Keratinocyte (primary cell): Measurements from ENCODE around the gene GGNBP2. TPM values are rescaled to one million over a fixed set of nuclear protein-coding genes. Genes with fewer than 3 reads are reported as not detected.
"Not testable (repeated sequence)": the region's sequence is repeated elsewhere in the genome, so short reads cannot be mapped to it uniquely, and the experiment has no call there.

Experiments used
- DNase-seq: peaks from one replicate; pipeline ENCODE4 v3.0.0-alpha.2; 2011; ENCODE audit warnings: low read depth, missing footprints, low spot score
- FAIRE-seq: peaks from 2 replicates; lab custom pipeline; 2011; peaks lifted over from hg19 to GRCh38; lab: Jason Lieb, UNC
- H2AFZ ChIP-seq: 2 replicates; pipeline ENCODE4 v1.6.0; 2012; ENCODE audit warnings: low read length, control low read depth, inconsistent platforms; ENCODE audit not compliant: control insufficient read depth
- H3K27ac ChIP-seq: 2 replicates; pipeline ENCODE4 v1.5.1; 2011; ENCODE audit warnings: low read length; ENCODE audit not compliant: control insufficient read depth, insufficient read depth
- H3K27me3 ChIP-seq: 3 replicates; pipeline ENCODE4 v1.6.0; 2011; ENCODE audit warnings: low read length; ENCODE audit not compliant: control insufficient read depth, insufficient read depth; ENCODE audit errors: extremely low read depth
- H3K36me3 ChIP-seq, 2 experiments: 2 replicates in 1 of 2; 3 replicates in 1 of 2; pipeline ENCODE4 v1.5.1; 2011; ENCODE audit warnings: low read length in 2 of 2, mild to moderate bottlenecking in 1 of 2; ENCODE audit not compliant: control insufficient read depth in 2 of 2, insufficient read depth in 2 of 2; ENCODE audit errors: extremely low read depth in 1 of 2
- H3K4me1 ChIP-seq: 3 replicates; pipeline ENCODE4 v1.5.1; 2011; ENCODE audit warnings: low read length; ENCODE audit not compliant: control insufficient read depth, insufficient read depth; ENCODE audit errors: extremely low read depth
- H3K4me2 ChIP-seq: 3 replicates; pipeline ENCODE4 v1.6.0; 2011; ENCODE audit warnings: low read depth, low read length; ENCODE audit not compliant: control insufficient read depth, insufficient read depth; ENCODE audit errors: extremely low read depth
- H3K4me3 ChIP-seq, 3 experiments: fragments of 200-600 bp in 1 of 3; sonication (generic) in 1 of 3; 2 replicates in 2 of 3; 3 replicates in 1 of 3; pipeline ENCODE4 v1.5.1; 2011 to 2016; ENCODE audit warnings: low read length in 3 of 3, mild to moderate bottlenecking in 3 of 3, control low read depth in 2 of 3, inconsistent platforms in 1 of 3, low read depth in 1 of 3, mixed read lengths in 1 of 3, mixed run types in 1 of 3, moderate library complexity in 1 of 3; ENCODE audit not compliant: control insufficient read depth in 2 of 3, insufficient read depth in 2 of 3; ENCODE audit errors: extremely low read depth in 1 of 3
- H3K79me2 ChIP-seq: 2 replicates; pipeline ENCODE4 v1.6.0; 2012; ENCODE audit warnings: low read length; ENCODE audit not compliant: control insufficient read depth, insufficient read depth
- H3K9ac ChIP-seq: 3 replicates; pipeline ENCODE4 v1.6.0; 2011; ENCODE audit warnings: low read length; ENCODE audit not compliant: control insufficient read depth, insufficient read depth; ENCODE audit errors: extremely low read depth
- H3K9me1 ChIP-seq: 3 replicates; pipeline ENCODE4 v1.6.0; 2011; ENCODE audit warnings: low read length; ENCODE audit not compliant: control insufficient read depth, insufficient read depth; ENCODE audit errors: extremely low read depth
- H3K9me3 ChIP-seq: 2 replicates; pipeline ENCODE4 v1.5.1; 2012; ENCODE audit warnings: low read depth, low read length; ENCODE audit not compliant: control insufficient read depth
- H4K20me1 ChIP-seq: 3 replicates; pipeline ENCODE4 v1.6.0; 2011; ENCODE audit warnings: low read length; ENCODE audit not compliant: control insufficient read depth, insufficient read depth; ENCODE audit errors: extremely low read depth
- EZH2 ChIP-seq: IDR thresholded peaks from one replicate; pipeline ENCODE4 v1.6.1; 2012; ENCODE audit warnings: inconsistent platforms, mild to moderate bottlenecking, low read length, moderate library complexity
- dilution Hi-C: fragments of 300-500 bp; cut with MboI; formaldehyde crosslinking; loops from one replicate; pipeline ENCODE4 v1.7.0; 2020; ENCODE audit warnings: low sequenced_read_pairs; ENCODE audit not compliant: extremely low pct_ligation_motif_present
- polyA plus RNA-seq, 5 experiments: library from polyadenylated mRNA; depleted of rRNA in 3 of 5; stranded (reverse) in 3 of 5; stranded (forward) in 1 of 5; unstranded in 1 of 5; fragments of >200 nt; gene quantifications; 1 replicate in 1 of 5; 2 replicates in 3 of 5; 3 replicates in 1 of 5; pipeline versions ENCODE4 v1.2.1 to v1.2.3, GENCODE V29; 2011 to 2012; ENCODE audit warnings: missing spikeins in 2 of 5, low read depth in 1 of 5, low replicate concordance in 1 of 5
- TF ChIP-seq, protein P1 (sequence below), 3 experiments: IDR thresholded peaks in 1 of 3; conservative IDR thresholded peaks in 1 of 3; optimal IDR thresholded peaks in 1 of 3; 2 replicates in 2 of 3; 3 replicates in 1 of 3; pipeline versions ENCODE3 to v1.5.1; 2011; ENCODE audit warnings: low read length in 3 of 3, mild to moderate bottlenecking in 3 of 3, moderate library complexity in 2 of 3, control low read depth in 1 of 3, inconsistent platforms in 1 of 3; ENCODE audit not compliant: insufficient read depth in 2 of 3; ENCODE audit errors: extremely low read depth in 1 of 3

The GGNBP2 gene
- polyA plus RNA-seq, 1 donor (not counting 4 experiments of a cell fraction or from before 2014, with no cell fraction given): 95.5 TPM

DNA sequence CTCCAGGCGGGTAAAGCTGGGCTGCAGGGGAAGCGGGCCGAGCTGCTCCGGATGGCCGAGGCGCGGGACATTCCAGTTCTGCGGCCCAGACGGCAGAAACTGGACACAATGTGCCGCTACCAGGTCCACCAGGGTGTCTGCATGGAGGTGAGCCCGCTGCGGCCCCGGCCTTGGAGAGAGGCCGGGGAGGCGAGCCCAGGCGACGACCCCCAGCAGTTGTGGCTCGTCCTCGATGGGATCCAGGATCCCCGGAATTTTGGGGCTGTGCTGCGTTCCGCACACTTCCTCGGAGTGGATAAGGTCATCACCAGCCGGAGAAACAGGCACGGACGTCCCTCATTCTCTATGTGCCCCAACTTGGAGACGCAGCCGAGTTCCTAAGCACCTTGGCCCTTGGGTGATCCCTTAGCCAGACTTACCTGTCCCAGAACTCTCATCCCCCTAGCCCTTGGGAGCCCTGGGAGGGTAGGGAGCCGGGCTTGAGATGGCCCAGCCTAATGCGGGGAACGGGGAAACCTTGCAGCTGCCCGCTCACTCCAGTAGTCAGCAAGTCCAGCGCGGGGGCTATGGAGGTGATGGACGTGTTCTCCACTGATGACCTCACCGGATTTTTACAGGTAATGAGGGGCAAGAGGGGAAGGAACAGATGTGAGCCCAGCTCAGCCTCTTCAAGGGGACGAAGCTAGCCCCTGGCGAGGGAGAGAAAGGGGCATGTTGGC, 57.5 kb downstream of the GGNBP2 start:
- H3K9me1 ChIP-seq: no peaks in the 10 kb centered on the region
- peaks cover 16% of the 10 kb centered on the region for H3K4me1 ChIP-seq
- H3K4me3 ChIP-seq: peak overlapping the region; percentile 56 to 91 (median 78)
- no peaks in the 10 kb centered on the region for H4K20me1 ChIP-seq
- peak overlapping the region; percentile 82 for H3K9ac ChIP-seq
- H3K27me3 ChIP-seq: no peaks in the 10 kb centered on the region
- DNase-seq (no peak), FAIRE-seq (no peak)
- H3K9me3 ChIP-seq: no peaks in the 10 kb centered on the region
- peak overlapping the region; percentile 99 for H3K4me2 ChIP-seq
- peaks cover 35% of the 10 kb centered on the region for H3K79me2 ChIP-seq
- dilution Hi-C loops: no loop called here
- H3K36me3 ChIP-seq: peaks cover 4 to 11% of the 10 kb centered on the region in 2 experiments
- H2AFZ ChIP-seq: peak overlapping the region; percentile 85
- no peak for TF ChIP-seq EZH2
- TF ChIP-seq, protein P1, sequence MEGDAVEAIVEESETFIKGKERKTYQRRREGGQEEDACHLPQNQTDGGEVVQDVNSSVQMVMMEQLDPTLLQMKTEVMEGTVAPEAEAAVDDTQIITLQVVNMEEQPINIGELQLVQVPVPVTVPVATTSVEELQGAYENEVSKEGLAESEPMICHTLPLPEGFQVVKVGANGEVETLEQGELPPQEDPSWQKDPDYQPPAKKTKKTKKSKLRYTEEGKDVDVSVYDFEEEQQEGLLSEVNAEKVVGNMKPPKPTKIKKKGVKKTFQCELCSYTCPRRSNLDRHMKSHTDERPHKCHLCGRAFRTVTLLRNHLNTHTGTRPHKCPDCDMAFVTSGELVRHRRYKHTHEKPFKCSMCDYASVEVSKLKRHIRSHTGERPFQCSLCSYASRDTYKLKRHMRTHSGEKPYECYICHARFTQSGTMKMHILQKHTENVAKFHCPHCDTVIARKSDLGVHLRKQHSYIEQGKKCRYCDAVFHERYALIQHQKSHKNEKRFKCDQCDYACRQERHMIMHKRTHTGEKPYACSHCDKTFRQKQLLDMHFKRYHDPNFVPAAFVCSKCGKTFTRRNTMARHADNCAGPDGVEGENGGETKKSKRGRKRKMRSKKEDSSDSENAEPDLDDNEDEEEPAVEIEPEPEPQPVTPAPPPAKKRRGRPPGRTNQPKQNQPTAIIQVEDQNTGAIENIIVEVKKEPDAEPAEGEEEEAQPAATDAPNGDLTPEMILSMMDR (optimal IDR thresholded peaks at IDR 0.05 in 1 of 3, IDR thresholded peaks at IDR 0.05 in 1 of 3, conservative IDR thresholded peaks at IDR 0.05 in 1 of 3; ENCODE audit: extremely low read depth in 1 of 3, insufficient read depth in 2 of 3, low read length in 3 of 3): no peak
- H3K27ac ChIP-seq: peak overlapping the region; percentile 67

DNA sequence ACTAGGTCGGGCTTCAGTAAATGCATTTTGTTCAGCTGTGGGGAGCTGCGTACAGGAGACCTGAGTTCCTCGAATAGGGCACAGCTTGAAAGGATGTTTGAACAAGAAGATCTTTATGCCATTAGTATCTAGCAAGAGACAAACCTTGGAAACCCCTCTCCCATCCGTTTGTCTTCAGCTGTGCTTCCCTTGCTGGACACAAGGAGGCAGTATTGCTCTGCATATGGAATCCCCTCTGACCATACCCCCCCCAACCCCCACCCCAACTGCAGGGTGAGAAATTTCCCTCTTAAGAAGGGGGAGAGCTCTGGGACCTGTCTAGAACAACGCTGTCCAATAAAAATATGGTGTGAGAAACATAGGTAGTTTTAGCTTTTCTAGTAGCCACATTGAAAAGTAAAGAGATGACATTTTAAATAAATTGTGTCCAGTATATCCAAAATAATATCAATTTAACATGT, 58.2 kb downstream of the GGNBP2 start:
- TF ChIP-seq, protein P1 (optimal IDR thresholded peaks at IDR 0.05 in 1 of 3, IDR thresholded peaks at IDR 0.05 in 1 of 3, conservative IDR thresholded peaks at IDR 0.05 in 1 of 3; ENCODE audit: extremely low read depth in 1 of 3, insufficient read depth in 2 of 3, low read length in 3 of 3): peak; percentile 74 to 92 (median 86)
- TF ChIP-seq EZH2: no peak
- Histone ChIP-seq H3K4me2 (peak overlapping the region; percentile 99), H3K79me2 (peaks cover 35% of the 10 kb centered on the region), H3K9ac (peak overlapping the region; percentile 82), H3K4me3 (peak overlapping the region; percentile 56 to 91 (median 78)), H3K9me1 (no peaks in the 10 kb centered on the region), H2AFZ (no peak overlapping the region), H3K36me3 (peaks cover 2 to 11% of the 10 kb centered on the region in 2 experiments), H3K27me3 (no peaks in the 10 kb centered on the region), H3K4me1 (peaks cover 16% of the 10 kb centered on the region), H3K27ac (peak overlapping the region; percentile 67), H3K9me3 (no peaks in the 10 kb centered on the region), H4K20me1 (no peaks in the 10 kb centered on the region)
- DNase-seq (no peak), FAIRE-seq (no peak)
- dilution Hi-C loops: no loop called here

DNA sequence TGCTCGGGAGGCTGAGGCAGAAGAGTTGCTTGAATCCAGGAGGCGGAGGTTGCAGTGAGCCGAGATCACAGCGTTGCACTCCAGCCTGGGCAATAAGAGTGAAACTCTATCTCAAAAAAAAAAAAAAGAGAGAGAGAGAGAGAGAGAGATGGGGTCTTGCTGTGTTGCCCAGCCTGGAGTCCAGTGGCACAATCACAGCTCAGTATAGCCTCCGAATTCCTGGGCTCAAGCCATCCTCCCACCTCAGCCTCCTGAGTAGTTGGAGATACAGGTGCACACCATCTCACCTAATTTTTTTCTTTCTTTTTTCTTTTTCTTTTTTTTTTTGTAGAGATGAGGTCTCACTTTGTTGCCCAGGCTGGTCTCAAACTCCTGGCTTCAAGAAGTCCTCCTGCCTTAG, 60.3 kb downstream of the GGNBP2 start:
- Histone ChIP-seq H3K79me2 (peaks cover 35% of the 10 kb centered on the region), H3K4me1 (peaks cover 29% of the 10 kb centered on the region)
- FAIRE-seq, H3K4me3 ChIP-seq, DNase-seq, H3K9ac ChIP-seq, H3K9me1 ChIP-seq, H3K27ac ChIP-seq, H3K27me3 ChIP-seq, H4K20me1 ChIP-seq, H3K9me3 ChIP-seq, H2AFZ ChIP-seq, H3K36me3 ChIP-seq, H3K4me2 ChIP-seq, dilution Hi-C loops: not testable (repeated sequence)
